Measurements from ENCODE around the gene MRPL36.

DNA sequence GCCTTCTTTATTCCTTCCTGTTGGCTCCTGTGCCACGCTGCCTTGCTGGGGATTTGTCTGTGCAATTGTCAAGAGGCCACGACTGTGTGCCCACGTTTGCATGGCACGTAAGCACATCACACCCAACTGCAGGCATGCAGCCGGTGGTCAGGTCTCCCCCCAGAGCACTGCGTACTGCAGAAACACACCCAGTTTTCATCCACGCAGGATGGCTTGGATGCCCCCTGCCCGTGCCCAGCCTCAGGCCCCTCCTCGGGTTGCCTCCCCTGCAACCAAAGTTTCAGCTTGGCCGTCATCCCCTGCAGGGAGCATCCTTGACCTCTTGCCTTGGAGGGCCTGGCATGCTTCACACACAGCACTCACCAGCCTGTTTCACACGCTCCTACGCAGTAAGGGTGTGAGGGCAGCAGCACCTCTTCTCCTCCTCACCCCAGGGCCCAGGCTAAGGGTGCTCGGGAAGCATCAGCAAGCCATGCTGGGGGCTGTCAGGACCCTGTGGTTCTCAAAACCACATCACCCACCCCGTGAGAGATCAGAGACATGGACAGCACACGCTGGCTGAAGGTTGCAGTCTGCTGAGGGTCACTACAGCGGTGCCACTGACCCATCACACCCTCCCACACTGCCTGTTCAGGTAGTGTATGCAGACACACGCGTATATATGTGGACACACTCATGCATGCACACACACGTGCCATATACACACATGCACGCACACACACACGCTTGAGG is 3.1 kb downstream of the MRPL36 start:
- no peak for TF ChIP-seq POLR2A (IDR thresholded peaks at IDR 0.05; ENCODE audit: low read length)
- TF ChIP-seq GATA1 (IDR thresholded peaks at IDR 0.05; ENCODE audit: low read depth, low read length) = no peak

Data from erythroblast (primary cell).